Measurements from ENCODE around the gene SIGLEC11. TPM values are rescaled to one million over a fixed set of nuclear protein-coding genes. Genes with fewer than 3 reads are reported as not detected.
"Not testable (repeated sequence)": the region's sequence is repeated elsewhere in the genome, so short reads cannot be mapped to it uniquely, and the experiment has no call there.

The SIGLEC11 gene
- total and polyA plus RNA-seq, 4 donors, result 0.82 to 3.1 (median 1.6) TPM

DNA sequence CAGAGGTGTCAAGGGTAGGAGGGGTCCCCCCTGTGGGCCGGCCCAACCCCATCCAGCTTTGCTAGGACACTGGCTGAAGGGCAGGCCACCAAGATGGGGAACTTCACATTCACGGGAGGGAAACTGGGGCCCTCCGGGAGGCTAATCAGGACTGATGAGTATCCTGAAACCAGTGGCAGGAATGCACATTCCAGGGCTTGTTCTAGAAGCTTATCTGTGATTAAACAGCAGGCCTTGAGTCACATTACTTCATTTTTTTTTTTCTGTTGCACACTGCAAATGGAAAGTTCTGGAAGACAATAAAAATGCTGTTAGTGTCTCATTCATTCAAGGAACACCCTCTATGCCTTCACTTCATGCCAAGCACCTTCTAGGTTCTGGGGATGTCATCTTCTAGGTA is 15.5 kb upstream of the SIGLEC11 start:
- H3K4me1 ChIP-seq (ENCODE audit: control insufficient read depth in 1 of 2, insufficient read depth in 2 of 2, low read length in 2 of 2), result no peaks in the 10 kb centered on the region
- no peak overlapping the region for H3K27ac ChIP-seq (ENCODE audit: low read depth in 1 of 2, low read length in 2 of 2)
- no peak overlapping the region for H3K4me3 ChIP-seq (ENCODE audit: low read length in 2 of 2)
- 58 to 63% methylated on average over 3 of the region's 3 CpGs for WGBS, 2 donors
- intact Hi-C loops (cut with DNase I), result no loop called here
- H3K9me3 ChIP-seq (ENCODE audit: control insufficient read depth, low read length), result no peaks in the 10 kb centered on the region
- ATAC-seq (ENCODE audit: low FRiP score) (no peak), DNase-seq (no peak)
- H3K36me3 ChIP-seq (ENCODE audit: control insufficient read depth in 1 of 2, insufficient read depth in 2 of 2, low read length in 1 of 2), result no peaks in the 10 kb centered on the region
- H3K27me3 ChIP-seq (ENCODE audit: control insufficient read depth in 1 of 2, insufficient read depth in 2 of 2, low read length in 1 of 2), result no peaks in the 10 kb centered on the region

DNA sequence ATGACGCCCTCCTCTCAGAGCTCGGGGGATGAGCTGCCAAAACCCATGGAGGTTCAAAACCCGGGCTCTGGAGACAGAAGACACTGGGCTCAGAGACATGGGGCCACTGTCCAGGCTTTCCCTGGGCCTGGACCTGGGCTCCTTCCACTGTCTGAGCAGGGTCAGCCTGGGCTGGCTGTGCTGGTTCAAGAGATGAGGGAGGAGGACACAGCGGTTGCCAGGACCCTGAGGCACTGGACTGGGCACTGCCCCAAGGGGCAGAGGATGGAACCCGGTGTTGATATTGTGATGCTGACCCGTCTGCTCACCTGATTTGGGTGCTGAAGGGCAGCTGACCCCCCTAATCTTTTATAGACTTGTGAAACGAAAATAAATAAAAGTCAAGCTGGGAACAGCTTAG is 14.1 kb upstream of the SIGLEC11 start:
- ATAC-seq (ENCODE audit: low FRiP score), result no peak
- Histone ChIP-seq H3K9me3 (ENCODE audit: control insufficient read depth, low read length) (no peaks in the 10 kb centered on the region), H3K27ac (ENCODE audit: low read depth in 1 of 2, low read length in 2 of 2) (no peak overlapping the region), H3K27me3 (ENCODE audit: control insufficient read depth in 1 of 2, insufficient read depth in 2 of 2, low read length in 1 of 2) (no peaks in the 10 kb centered on the region), H3K4me3 (ENCODE audit: low read length in 2 of 2) (no peak overlapping the region), H3K36me3 (ENCODE audit: control insufficient read depth in 1 of 2, insufficient read depth in 2 of 2, low read length in 1 of 2) (no peaks in the 10 kb centered on the region), H3K4me1 (ENCODE audit: control insufficient read depth in 1 of 2, insufficient read depth in 2 of 2, low read length in 2 of 2) (no peaks in the 10 kb centered on the region)
- 82 to 83% methylated on average over 7 of the region's 7 CpGs for WGBS, 2 donors
- intact Hi-C loops (cut with DNase I), result no loop called here
- DNase-seq, result no peak

DNA sequence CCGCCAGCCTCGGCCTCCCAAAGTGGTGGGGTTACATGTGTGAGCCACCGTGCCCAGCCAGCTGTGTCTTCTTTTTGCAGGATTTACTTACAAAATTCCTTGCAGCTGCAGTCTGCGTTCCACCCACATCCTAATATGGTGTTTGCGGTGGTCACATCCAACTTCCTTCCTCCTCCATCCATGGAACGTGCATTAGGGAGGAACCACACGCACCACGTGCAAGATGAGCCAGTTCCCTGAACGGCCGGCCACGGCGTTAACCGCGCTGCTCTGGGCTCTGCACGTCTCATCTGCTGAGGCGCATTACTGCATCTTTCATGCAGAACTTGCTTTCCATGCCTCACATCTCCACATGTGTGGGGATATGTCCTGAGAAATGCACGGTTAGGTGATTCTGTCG is 13.0 kb upstream of the SIGLEC11 start:
- no peak overlapping the region for H3K27ac ChIP-seq (ENCODE audit: low read depth in 1 of 2, low read length in 2 of 2)
- H3K9me3 ChIP-seq (ENCODE audit: control insufficient read depth, low read length), result no peaks in the 10 kb centered on the region
- ATAC-seq (ENCODE audit: low FRiP score), result no peak
- WGBS, 2 donors, result 87 to 88% methylated on average over 18 of the region's 18 CpGs
- H3K4me1 ChIP-seq (ENCODE audit: control insufficient read depth in 1 of 2, insufficient read depth in 2 of 2, low read length in 2 of 2), result no peaks in the 10 kb centered on the region
- H3K27me3 ChIP-seq (ENCODE audit: control insufficient read depth in 1 of 2, insufficient read depth in 2 of 2, low read length in 1 of 2), result no peaks in the 10 kb centered on the region
- H3K4me3 ChIP-seq (ENCODE audit: low read length in 2 of 2), result no peak overlapping the region
- intact Hi-C loops (cut with DNase I), result no loop called here
- no peaks in the 10 kb centered on the region for H3K36me3 ChIP-seq (ENCODE audit: control insufficient read depth in 1 of 2, insufficient read depth in 2 of 2, low read length in 1 of 2)
- peak in 1 of 2 donors; percentile 81 for DNase-seq

DNA sequence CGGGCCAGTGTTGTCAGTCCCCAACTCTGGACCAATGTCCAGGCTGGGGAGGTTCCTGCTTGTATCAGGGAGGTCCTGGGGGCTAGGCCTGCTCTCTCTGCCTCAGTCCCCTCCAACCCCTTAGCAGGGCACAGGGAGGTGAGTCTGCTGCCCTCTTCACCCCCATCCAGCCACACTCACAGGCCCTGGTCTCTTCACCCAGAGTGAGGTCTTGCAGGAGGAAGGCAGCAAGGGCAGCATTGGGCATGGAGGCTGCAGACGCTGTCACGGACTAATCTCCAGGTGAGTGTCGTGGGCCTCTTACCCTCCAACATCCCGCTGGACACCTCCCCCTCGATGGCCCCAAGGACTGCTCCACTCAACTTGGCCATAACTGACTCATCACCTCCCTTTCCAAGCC is 11.9 kb upstream of the SIGLEC11 start:
- Histone ChIP-seq H3K27ac (ENCODE audit: low read depth in 1 of 2, low read length in 2 of 2) (no peak overlapping the region), H3K4me3 (ENCODE audit: low read length in 2 of 2) (no peak overlapping the region)
- 81 to 89% methylated on average over 6 of the region's 6 CpGs for WGBS, 2 donors

DNA sequence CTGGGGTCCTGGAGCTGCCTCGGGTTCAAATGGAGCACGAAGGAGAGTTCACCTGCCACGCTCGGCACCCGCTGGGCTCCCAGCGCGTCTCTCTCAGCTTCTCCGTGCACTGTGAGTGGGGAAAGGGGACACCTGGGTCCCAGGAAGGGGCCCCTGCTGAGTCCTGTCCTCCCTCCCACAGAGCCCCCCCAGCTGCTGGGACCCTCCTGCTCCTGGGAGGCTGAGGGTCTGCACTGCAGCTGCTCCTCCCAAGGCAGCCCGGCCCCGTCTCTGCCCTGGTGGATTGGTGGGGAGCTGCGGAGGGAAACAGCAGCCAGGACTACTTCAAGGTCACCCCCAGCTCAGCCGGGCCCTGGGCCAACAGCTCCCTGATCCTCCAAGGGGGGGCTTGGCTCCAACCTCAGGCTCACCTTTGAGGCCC is 11.0 kb upstream of the SIGLEC11 start:
- no peaks in the 10 kb centered on the region for H3K4me1 ChIP-seq (ENCODE audit: control insufficient read depth in 1 of 2, insufficient read depth in 2 of 2, low read length in 2 of 2)
- no peak for DNase-seq
- no peak overlapping the region for H3K4me3 ChIP-seq (ENCODE audit: low read length in 2 of 2)
- no peak for ATAC-seq (ENCODE audit: low FRiP score)
- no peaks in the 10 kb centered on the region for H3K27me3 ChIP-seq (ENCODE audit: control insufficient read depth in 1 of 2, insufficient read depth in 2 of 2, low read length in 1 of 2)
- WGBS, 2 donors, result 68 to 70% methylated on average over 12 of the region's 12 CpGs
- intact Hi-C loops (cut with DNase I), result no loop called here
- no peaks in the 10 kb centered on the region for H3K9me3 ChIP-seq (ENCODE audit: control insufficient read depth, low read length)
- H3K27ac ChIP-seq (ENCODE audit: low read depth in 1 of 2, low read length in 2 of 2), result no peak overlapping the region
- no peaks in the 10 kb centered on the region for H3K36me3 ChIP-seq (ENCODE audit: control insufficient read depth in 1 of 2, insufficient read depth in 2 of 2, low read length in 1 of 2)

More for the DNA sequence above, 11.9 kb upstream of the SIGLEC11 start:
- H3K36me3 ChIP-seq (ENCODE audit: control insufficient read depth in 1 of 2, insufficient read depth in 2 of 2, low read length in 1 of 2), result no peaks in the 10 kb centered on the region
- no peaks in the 10 kb centered on the region for H3K4me1 ChIP-seq (ENCODE audit: control insufficient read depth in 1 of 2, insufficient read depth in 2 of 2, low read length in 2 of 2)
- ATAC-seq (ENCODE audit: low FRiP score) (no peak), DNase-seq (no peak)
- H3K27me3 ChIP-seq (ENCODE audit: control insufficient read depth in 1 of 2, insufficient read depth in 2 of 2, low read length in 1 of 2), result no peaks in the 10 kb centered on the region
- intact Hi-C loops (cut with DNase I), result no loop called here
- no peaks in the 10 kb centered on the region for H3K9me3 ChIP-seq (ENCODE audit: control insufficient read depth, low read length)

DNA sequence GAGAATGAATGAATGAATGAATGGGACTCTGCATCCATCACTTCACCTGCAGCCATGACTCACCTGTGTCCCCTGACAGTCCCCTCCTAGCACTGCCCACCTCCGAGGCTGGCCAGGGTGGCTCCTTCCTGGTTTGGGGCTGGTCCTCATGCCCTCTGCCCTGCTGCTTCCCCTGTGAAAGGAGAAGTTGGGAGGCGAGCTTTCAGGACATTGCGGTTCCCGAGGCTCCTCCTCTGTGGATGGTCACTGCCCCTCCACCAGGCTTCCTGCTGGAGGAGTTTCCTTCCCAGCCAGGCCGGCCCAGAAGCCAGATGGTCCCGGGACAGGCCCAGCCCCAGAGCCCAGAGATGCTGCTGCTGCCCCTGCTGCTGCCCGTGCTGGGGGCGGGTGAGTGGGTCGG is 8.4 kb upstream of the SIGLEC11 start:
- H3K4me1 ChIP-seq (ENCODE audit: control insufficient read depth in 1 of 2, insufficient read depth in 2 of 2, low read length in 2 of 2); H3K27me3 ChIP-seq (ENCODE audit: control insufficient read depth in 1 of 2, insufficient read depth in 2 of 2, low read length in 1 of 2); H3K4me3 ChIP-seq (ENCODE audit: low read length in 2 of 2); H3K27ac ChIP-seq (ENCODE audit: low read depth in 1 of 2, low read length in 2 of 2); intact Hi-C loops (cut with DNase I); H3K36me3 ChIP-seq (ENCODE audit: control insufficient read depth in 1 of 2, insufficient read depth in 2 of 2, low read length in 1 of 2); H3K9me3 ChIP-seq (ENCODE audit: control insufficient read depth, low read length): not testable (repeated sequence)
- ATAC-seq (ENCODE audit: low FRiP score) (peak; percentile 46), DNase-seq (peak in 1 of 2 donors; percentile 62)
- 24 to 25% methylated on average over 4 to 5 of the region's 9 CpGs for WGBS, 2 donors

DNA sequence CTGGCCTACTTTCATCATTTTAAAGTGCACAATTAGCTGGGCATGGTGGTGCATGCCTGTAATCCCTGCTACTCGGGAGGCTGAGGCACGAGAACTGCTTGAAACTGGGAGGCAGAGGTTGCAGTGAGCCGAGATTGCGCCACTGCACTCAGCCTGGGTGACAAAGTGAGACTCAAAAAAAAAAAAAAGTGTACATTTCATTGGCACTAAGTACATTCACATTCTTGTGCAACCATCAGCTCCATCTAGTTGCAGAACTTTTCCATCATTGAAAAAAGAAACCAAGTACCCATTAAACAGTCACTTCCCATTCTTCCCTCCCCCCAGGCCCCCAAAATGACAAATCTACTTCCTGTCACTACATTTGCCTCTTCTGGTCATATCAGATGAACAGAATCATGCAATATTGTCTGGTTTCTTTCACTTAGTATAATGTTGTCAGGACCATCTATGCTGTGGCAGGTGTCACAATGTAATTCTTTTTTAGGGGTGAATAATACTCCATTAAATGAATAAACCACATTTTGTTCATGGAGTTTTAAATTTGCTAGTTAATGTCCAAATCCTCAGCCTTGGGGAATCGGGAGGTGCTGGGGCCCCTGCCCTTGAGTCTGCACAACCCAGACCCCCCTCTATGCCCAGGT is 7.4 kb upstream of the SIGLEC11 start:
- intact Hi-C loops (cut with DNase I), result no loop called here
- DNase-seq (peak in 1 of 2 donors; percentile 46), ATAC-seq (ENCODE audit: low FRiP score) (no peak)
- 79 to 84% methylated on average over 5 of the region's 5 CpGs for WGBS, 2 donors
- no peaks in the 10 kb centered on the region for H3K27me3 ChIP-seq (ENCODE audit: control insufficient read depth in 1 of 2, insufficient read depth in 2 of 2, low read length in 1 of 2)
- H3K9me3 ChIP-seq (ENCODE audit: control insufficient read depth, low read length), result no peaks in the 10 kb centered on the region
- no peaks in the 10 kb centered on the region for H3K4me1 ChIP-seq (ENCODE audit: control insufficient read depth in 1 of 2, insufficient read depth in 2 of 2, low read length in 2 of 2)
- no peak overlapping the region for H3K4me3 ChIP-seq (ENCODE audit: low read length in 2 of 2)
- H3K36me3 ChIP-seq (ENCODE audit: control insufficient read depth in 1 of 2, insufficient read depth in 2 of 2, low read length in 1 of 2), result no peaks in the 10 kb centered on the region
- H3K27ac ChIP-seq (ENCODE audit: low read depth in 1 of 2, low read length in 2 of 2), result no peak overlapping the region

DNA sequence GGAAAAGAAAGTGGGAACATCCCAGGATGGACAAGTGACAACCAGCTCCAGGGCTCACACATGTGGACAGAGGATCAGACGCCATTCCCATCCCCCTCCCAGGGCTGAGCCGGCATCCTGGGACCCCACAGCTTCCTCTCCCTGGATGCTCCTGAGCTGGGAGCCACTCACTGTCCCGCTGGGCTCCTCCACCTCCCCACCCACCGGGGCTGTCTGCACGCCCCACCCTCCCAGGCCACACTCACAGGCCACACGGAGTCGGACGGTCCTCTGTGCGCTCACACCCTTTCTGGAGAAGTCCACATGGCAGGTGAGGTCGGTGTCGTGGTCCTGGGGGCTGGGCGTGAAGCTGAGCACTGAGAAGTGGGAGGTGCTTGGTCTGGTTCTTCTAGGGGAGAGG is 1.1 kb downstream of the SIGLEC11 start:
- 31% methylated on average over 2 of the region's 12 CpGs; no CpG with 5 or more reads in 1 of the 2 donors for WGBS, 2 donors
- ATAC-seq (ENCODE audit: low FRiP score), result peak; percentile 8
- intact Hi-C loops (cut with DNase I), result loop anchor here in 1 of 2 donors (10.0 kb wide), 1 partner anchor 175 kb away; no protein-coding TSS in a partner anchor

DNA sequence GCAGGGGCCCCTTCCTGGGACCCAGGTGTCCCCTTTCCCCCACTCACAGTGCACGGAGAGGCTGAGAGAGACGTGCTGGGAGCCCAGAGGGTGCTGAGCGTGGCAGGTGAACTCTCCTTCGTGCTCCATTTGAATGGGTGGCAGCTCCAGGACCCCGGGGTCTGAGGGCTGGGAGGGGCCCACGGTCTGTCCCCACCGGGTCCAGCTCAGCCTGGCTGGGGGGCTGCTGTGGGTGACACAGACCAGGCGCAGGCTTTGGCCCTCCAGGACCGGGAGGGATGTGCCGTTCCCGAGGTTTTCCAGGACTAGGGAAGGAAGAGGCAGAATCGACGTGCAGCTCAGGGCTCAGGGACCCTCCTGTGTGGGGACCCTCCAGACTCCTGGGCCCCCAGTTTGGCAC is 2.4 kb downstream of the SIGLEC11 start:
- not testable (repeated sequence) for H3K4me1 ChIP-seq (ENCODE audit: control insufficient read depth in 1 of 2, insufficient read depth in 2 of 2, low read length in 2 of 2); H3K9me3 ChIP-seq (ENCODE audit: control insufficient read depth, low read length); H3K36me3 ChIP-seq (ENCODE audit: control insufficient read depth in 1 of 2, insufficient read depth in 2 of 2, low read length in 1 of 2); ATAC-seq (ENCODE audit: low FRiP score); H3K27ac ChIP-seq (ENCODE audit: low read depth in 1 of 2, low read length in 2 of 2); H3K4me3 ChIP-seq (ENCODE audit: low read length in 2 of 2); H3K27me3 ChIP-seq (ENCODE audit: control insufficient read depth in 1 of 2, insufficient read depth in 2 of 2, low read length in 1 of 2)
- WGBS, 2 donors, result 55 to 73% methylated on average over 13 of the region's 13 CpGs
- peak in 1 of 2 donors; percentile 68 for DNase-seq
- intact Hi-C loops (cut with DNase I), result loop anchor here in 1 of 2 donors (10.0 kb wide), 1 partner anchor 176 kb away; no protein-coding TSS in a partner anchor

More for the DNA sequence above, 1.1 kb downstream of the SIGLEC11 start:
- not testable (repeated sequence) for H3K36me3 ChIP-seq (ENCODE audit: control insufficient read depth in 1 of 2, insufficient read depth in 2 of 2, low read length in 1 of 2); H3K4me1 ChIP-seq (ENCODE audit: control insufficient read depth in 1 of 2, insufficient read depth in 2 of 2, low read length in 2 of 2); H3K9me3 ChIP-seq (ENCODE audit: control insufficient read depth, low read length); H3K4me3 ChIP-seq (ENCODE audit: low read length in 2 of 2); H3K27ac ChIP-seq (ENCODE audit: low read depth in 1 of 2, low read length in 2 of 2); H3K27me3 ChIP-seq (ENCODE audit: control insufficient read depth in 1 of 2, insufficient read depth in 2 of 2, low read length in 1 of 2)
- DNase-seq, result peak in 1 of 2 donors; percentile 30

All from aorta (tissue), 5 donors.